ENCODE results near the gene AFF3. TPM values are rescaled to one million over a fixed set of nuclear protein-coding genes. Genes with fewer than 3 reads are reported as not detected.

Gene AFF3
- total RNA-seq, 2 donors from 2014 or later = 4.7 to 10.6 TPM

DNA sequence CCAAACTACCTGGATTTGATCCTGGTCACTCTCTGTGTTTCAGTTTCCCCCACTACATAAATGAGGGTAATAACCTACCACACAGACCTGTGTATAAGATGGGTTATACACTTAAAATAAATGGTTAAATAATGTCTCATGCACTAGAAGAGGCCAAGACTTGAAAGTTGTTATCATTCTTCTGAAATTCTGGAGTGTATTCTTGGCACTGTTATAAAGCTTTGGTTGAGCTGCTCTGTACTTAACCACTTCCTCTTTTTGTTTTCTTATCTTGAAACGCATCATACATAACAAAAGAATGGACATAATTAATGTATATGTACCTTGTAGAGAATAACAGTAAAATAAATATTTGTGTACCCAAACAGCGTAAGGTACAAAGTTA lies 281.0 kb downstream of the AFF3 start:
- DNase-seq (no peak), ATAC-seq (no peak)
- intact Hi-C loops (cut with DNase I, micrococcal nuclease) = no loop called here

GRCh38 chr2:99860720-99861375 lies 281.5 kb downstream of the AFF3 start:
- no peak for ATAC-seq
- no peak for DNase-seq
- intact Hi-C loops (cut with DNase I, micrococcal nuclease) = no loop called here

- intact Hi-C loops (cut with DNase I, micrococcal nuclease) = no loop called here
- DNase-seq (no peak), ATAC-seq (no peak)
Observed at GRCh38 chr2:99858951-99859596, 283.3 kb downstream of the AFF3 start.

DNA sequence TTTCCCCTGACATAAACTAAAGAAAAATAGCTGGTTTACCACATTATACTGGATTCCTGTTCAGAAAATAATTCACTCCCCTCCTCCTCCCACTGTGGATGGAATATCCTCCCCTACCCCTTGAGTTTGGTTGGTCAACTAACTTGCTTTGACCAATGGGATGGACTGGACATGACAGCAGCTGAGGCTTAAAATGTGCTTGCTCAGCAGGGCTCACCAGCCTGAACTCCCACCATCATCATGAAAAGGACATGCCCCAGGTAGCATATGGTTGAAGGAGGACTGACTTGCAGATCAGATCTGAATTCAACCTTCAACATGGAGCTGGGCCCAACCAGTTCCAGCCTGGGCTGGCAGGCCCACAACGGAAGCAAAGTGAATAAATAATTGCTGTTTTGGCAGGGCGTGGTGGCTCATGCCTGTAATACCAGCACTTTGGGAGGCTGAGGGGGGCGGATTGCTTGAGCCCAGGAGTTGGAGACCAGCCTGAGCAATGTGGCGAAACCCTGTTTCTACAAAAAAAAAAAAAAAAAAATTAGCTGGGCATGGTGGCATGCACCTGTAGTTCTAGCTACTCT lies 284.4 kb downstream of the AFF3 start:
- DNase-seq = no peak
- intact Hi-C loops (cut with DNase I, micrococcal nuclease) = no loop called here
- no peak for ATAC-seq

- ATAC-seq (no peak), DNase-seq (no peak)
- intact Hi-C loops (cut with DNase I, micrococcal nuclease) = no loop called here
Observed at GRCh38 chr2:99857372-99857771, 285.0 kb downstream of the AFF3 start.

DNA sequence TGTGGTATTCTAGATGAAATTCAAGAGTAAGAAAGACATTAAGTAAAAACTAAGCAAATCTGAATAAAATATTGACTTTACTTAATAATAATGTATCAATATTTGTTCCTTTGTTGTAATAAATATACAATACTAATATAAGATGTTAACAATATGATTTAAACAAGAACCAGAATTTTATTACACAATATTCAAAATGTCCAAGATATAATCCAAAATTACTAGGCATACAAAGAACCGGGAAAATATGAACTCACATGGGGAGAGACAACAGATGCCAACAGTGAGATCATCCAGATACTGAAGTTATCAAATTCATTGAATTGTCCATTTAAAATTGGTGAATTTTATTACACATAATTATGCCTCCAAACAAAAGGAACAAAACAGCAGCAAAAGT lies 286.3 kb downstream of the AFF3 start:
- ATAC-seq = no peak
- intact Hi-C loops (cut with DNase I, micrococcal nuclease) = no loop called here
- no peak for DNase-seq

GRCh38 chr2:99854236-99854852 lies 288.0 kb downstream of the AFF3 start:
- ATAC-seq (no peak), DNase-seq (no peak)
- intact Hi-C loops (cut with DNase I, micrococcal nuclease) = no loop called here

GRCh38 chr2:99852956-99853355 lies 289.4 kb downstream of the AFF3 start:
- intact Hi-C loops (cut with DNase I, micrococcal nuclease) = no loop called here
- DNase-seq = no peak
- ATAC-seq = no peak

GRCh38 chr2:99852376-99852934 lies 289.9 kb downstream of the AFF3 start:
- DNase-seq (no peak), ATAC-seq (no peak)
- intact Hi-C loops (cut with DNase I, micrococcal nuclease) = no loop called here

GRCh38 chr2:99851811-99852210 lies 290.6 kb downstream of the AFF3 start:
- intact Hi-C loops (cut with DNase I, micrococcal nuclease) = no loop called here
- no peak for ATAC-seq

GRCh38 chr2:99851089-99851488 lies 291.3 kb downstream of the AFF3 start:
- intact Hi-C loops (cut with DNase I, micrococcal nuclease) = no loop called here
- DNase-seq (no peak), ATAC-seq (no peak)

More at GRCh38 chr2:99851811-99852210, 290.6 kb downstream of the AFF3 start:
- no peak for DNase-seq

GRCh38 chr2:99850084-99850710 lies 292.2 kb downstream of the AFF3 start:
- ATAC-seq (no peak), DNase-seq (no peak)
- intact Hi-C loops (cut with DNase I, micrococcal nuclease) = no loop called here

DNA sequence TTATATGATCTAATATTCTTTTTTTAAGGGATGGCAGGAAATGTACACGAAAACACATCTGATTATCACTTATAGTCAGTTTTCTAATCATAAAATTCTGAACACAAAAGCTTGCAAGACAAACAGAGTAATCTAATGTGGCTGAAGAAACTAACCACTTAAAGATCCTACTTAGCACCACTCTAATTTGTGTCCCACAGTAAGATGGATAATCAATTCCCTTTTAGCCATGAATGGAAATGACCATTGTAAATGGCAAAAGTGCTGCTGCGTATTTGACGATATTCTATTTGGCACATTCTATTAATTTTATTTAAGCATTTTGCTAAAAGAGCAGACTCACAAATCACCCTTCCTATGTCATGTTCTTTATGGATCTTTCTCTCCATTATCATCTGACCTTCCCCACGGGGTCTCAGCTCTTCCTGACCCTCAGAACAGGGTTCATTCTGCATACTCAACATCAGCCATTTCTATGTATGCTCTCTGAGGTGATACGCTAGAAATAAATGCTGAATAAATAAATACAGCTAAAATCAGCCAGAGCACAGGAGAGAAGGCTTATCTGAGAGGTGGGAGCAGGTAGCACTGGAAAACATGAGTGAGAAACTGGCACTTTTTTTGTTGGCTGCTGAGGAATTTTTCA lies 295.8 kb downstream of the AFF3 start:
- intact Hi-C loops (cut with DNase I, micrococcal nuclease) = no loop called here
- DNase-seq = no peak
- ATAC-seq = no peak

- ATAC-seq (no peak), DNase-seq (no peak)
- intact Hi-C loops (cut with DNase I, micrococcal nuclease) = no loop called here
Observed at GRCh38 chr2:99845296-99845695, 297.1 kb downstream of the AFF3 start.

- ATAC-seq (no peak), DNase-seq (no peak)
- intact Hi-C loops (cut with DNase I, micrococcal nuclease) = no loop called here
Observed at GRCh38 chr2:99842451-99842850, 299.9 kb downstream of the AFF3 start.

- ATAC-seq (no peak), DNase-seq (no peak)
- intact Hi-C loops (cut with DNase I, micrococcal nuclease) = no loop called here
Observed at GRCh38 chr2:99841749-99842148, 300.6 kb downstream of the AFF3 start.

DNA sequence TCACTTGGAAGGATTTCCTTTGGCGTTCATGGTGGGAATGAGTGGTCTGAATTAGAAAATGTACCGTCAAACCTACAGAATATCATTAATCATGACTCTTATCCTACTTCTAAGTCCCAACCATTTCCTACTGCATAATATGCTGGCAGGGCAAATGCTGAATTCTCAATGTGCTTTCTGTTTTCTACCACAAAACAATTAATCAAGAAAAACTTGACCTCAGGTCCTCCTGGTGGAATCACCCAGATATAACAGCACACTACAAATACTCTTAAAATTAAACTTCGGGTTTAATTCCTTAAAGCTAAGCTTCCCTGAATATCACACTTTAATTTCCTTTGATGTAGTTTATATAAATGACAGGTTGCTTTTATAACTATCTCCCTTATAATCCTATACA lies 301.6 kb downstream of the AFF3 start:
- DNase-seq = no peak
- intact Hi-C loops (cut with DNase I, micrococcal nuclease) = no loop called here
- no peak for ATAC-seq

DNA sequence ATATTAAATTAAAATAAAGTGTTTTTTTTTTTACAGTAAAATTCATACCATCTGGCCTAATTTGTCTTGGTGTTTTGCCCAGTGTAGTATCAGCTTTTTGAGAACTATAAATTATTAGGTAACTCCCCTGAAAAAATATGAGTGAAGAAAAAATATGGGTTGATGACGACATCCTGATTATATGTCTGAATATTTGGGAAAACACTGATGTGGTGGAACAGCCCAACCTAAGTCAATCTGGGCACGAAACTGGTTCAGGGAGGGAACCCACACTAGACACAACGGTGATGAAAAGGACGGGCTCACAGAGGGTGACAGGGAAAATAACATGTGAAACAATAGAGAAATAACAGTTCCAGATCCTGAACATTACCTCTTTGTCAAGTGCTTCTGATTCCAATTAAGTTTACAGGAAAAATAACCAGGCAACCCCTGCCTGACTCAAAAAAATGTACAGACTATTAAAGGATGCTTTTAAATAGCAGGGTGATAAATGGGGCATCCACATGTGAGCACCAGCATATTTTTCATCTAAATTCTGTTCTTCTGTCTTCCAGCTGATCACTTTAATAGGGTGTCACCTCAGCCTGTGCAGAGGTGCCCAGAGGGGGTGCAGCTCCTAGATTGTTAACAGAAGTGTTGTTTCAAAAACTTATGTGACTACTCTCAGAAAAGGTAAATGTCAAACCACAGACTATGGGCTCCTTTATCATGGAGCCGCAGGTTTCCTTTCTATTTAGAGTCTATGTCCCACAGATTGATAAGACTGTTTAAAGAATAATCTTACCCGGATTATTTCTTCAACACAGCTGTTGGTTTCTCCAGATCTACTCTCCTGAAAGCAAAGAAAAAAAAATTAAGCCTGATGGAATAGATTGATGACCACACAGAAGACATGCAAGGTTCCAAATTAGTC lies 305.4 kb downstream of the AFF3 start:
- ATAC-seq (no peak), DNase-seq (no peak)
- intact Hi-C loops (cut with DNase I, micrococcal nuclease) = no loop called here

Data from left colon (tissue), 2 donors.